Gastrocnemius medialis (tissue), 4 donors: Measurements from ENCODE around the gene GALK2. TPM values are rescaled to one million over a fixed set of nuclear protein-coding genes. Genes with fewer than 3 reads are reported as not detected.
"Not testable (repeated sequence)": the region's sequence is repeated elsewhere in the genome, so short reads cannot be mapped to it uniquely, and the experiment has no call there.

ENCODE experiments used
- ATAC-seq, 2 donors: fragments of 150-250 bp; one replicate each; pipeline ENCODE4 v1.9.1; 2016
- DNase-seq, 2 donors: peaks; one replicate each; pipeline ENCODE4 v3.0.0-alpha.2; 2019
- H3K27ac ChIP-seq, 4 donors: fragments of 200-600 bp; sonication (generic); 1 replicate in 1 of 4; 2 replicates in 3 of 4; pipeline ENCODE4 v1.5.1; 2016 to 2018; ENCODE audit warnings: mild to moderate bottlenecking in 2 of 4, moderate library complexity in 1 of 4
- H3K27me3 ChIP-seq, 3 donors: fragments of 200-600 bp; sonication (generic) in 2 of 3; 1 replicate in 1 of 3; 2 replicates in 2 of 3; pipeline versions ENCODE4 v1.5.1 to v1.6.0; 2016 to 2019; ENCODE audit warnings: mild to moderate bottlenecking in 1 of 3, moderate library complexity in 1 of 3
- H3K36me3 ChIP-seq, 2 donors: fragments of 200-600 bp; sonication (generic) in 1 of 2; one replicate each; pipeline ENCODE4 v1.5.1; 2017 to 2018
- H3K4me1 ChIP-seq, 2 donors: fragments of 200-600 bp; sonication (generic) in 1 of 2; one replicate each; pipeline ENCODE4 v1.5.1; 2016 to 2017; ENCODE audit warnings: mild to moderate bottlenecking in 2 of 2
- H3K4me3 ChIP-seq, 4 donors: fragments of 200-600 bp; sonication (generic) in 3 of 4; 1 replicate in 1 of 4; 2 replicates in 3 of 4; pipeline ENCODE4 v1.5.1; 2016 to 2019; ENCODE audit warnings: mild to moderate bottlenecking in 2 of 4
- H3K9me3 ChIP-seq, 3 donors: fragments of 200-600 bp; sonication (generic) in 2 of 3; 1 replicate in 1 of 3; 2 replicates in 2 of 3; pipeline ENCODE4 v1.5.1; 2016 to 2019
- CTCF ChIP-seq, 5 experiments: fragments of 450-650 bp in 3 of 5; fragments of 200-600 bp in 2 of 5; sonication (generic) in 2 of 5; IDR thresholded peaks in 4 of 5; conservative IDR thresholded peaks in 1 of 5; 1 replicate in 4 of 5; 2 replicates in 1 of 5; pipeline ENCODE4 v1.5.1; 2016 to 2019; ENCODE audit warnings: antibody characterized with exemption in 5 of 5, mild to moderate bottlenecking in 3 of 5, moderate library complexity in 3 of 5
- POLR2A ChIP-seq, 2 donors: fragments of 450-650 bp; IDR thresholded peaks; one replicate each; pipeline ENCODE4 v1.6.1; 2017; ENCODE audit warnings: antibody characterized with exemption in 2 of 2, mild to moderate bottlenecking in 2 of 2, moderate library complexity in 2 of 2
- in situ Hi-C, 4 donors: fragments of 200-750 bp; cut with MboI; loops; one replicate each; pipeline versions ENCODE4 v1.15.0 to v1.8.0; 2017; ENCODE audit warnings: low sequenced_read_pairs in 4 of 4
- intact Hi-C: fragments of 100-400 bp; cut with DNase I; formaldehyde crosslinking; loops from one replicate; pipeline ENCODE4 v1.15.1; 2023; ENCODE audit warnings: low total_unique reads
- total RNA-seq, 4 donors: library from RNA; depleted of rRNA; stranded (reverse); fragments of >200 nt; gene quantifications; one replicate each; pipeline versions ENCODE4 v1.1.0 to v1.2.3, GENCODE V29; 2016

The GALK2 gene
- total RNA-seq, 4 donors from 2014 or later = 19.1 to 29.5 (median 22.9) TPM

GRCh38 chr15:49196856-49197255, 26.8 kb downstream of the GALK2 start:
- H3K36me3 ChIP-seq = no peaks in the 10 kb centered on the region
- in situ Hi-C loops (no loop called here), intact Hi-C loops (no loop called here)
- no peaks in the 10 kb centered on the region for H3K9me3 ChIP-seq
- TF ChIP-seq POLR2A (IDR thresholded peaks at IDR 0.05) (no peak), CTCF (IDR thresholded peaks at IDR 0.05 in 4 of 5, conservative IDR thresholded peaks at IDR 0.05 in 1 of 5) (no peak)
- no peak overlapping the region for H3K4me3 ChIP-seq
- DNase-seq = no peak
- H3K27ac ChIP-seq = no peak overlapping the region
- H3K4me1 ChIP-seq = peaks cover 8 to 13% of the 10 kb centered on the region in 2 donors
- ATAC-seq = no peak
- no peaks in the 10 kb centered on the region for H3K27me3 ChIP-seq

GRCh38 chr15:49199666-49200065, 29.6 kb downstream of the GALK2 start:
- DNase-seq (no peak), ATAC-seq (no peak)
- peaks cover 8 to 13% of the 10 kb centered on the region in 2 donors for H3K4me1 ChIP-seq
- no peaks in the 10 kb centered on the region for H3K27me3 ChIP-seq
- no peaks in the 10 kb centered on the region for H3K9me3 ChIP-seq
- no peak for TF ChIP-seq CTCF (IDR thresholded peaks at IDR 0.05 in 4 of 5, conservative IDR thresholded peaks at IDR 0.05 in 1 of 5)
- no peak for TF ChIP-seq POLR2A (IDR thresholded peaks at IDR 0.05)
- in situ Hi-C loops (no loop called here), intact Hi-C loops (no loop called here)
- no peaks in the 10 kb centered on the region for H3K36me3 ChIP-seq
- H3K4me3 ChIP-seq = no peak overlapping the region
- no peak overlapping the region for H3K27ac ChIP-seq

GRCh38 chr15:49200347-49200746, 30.3 kb downstream of the GALK2 start:
- no peaks in the 10 kb centered on the region for H3K36me3 ChIP-seq
- no peak overlapping the region for H3K27ac ChIP-seq
- H3K9me3 ChIP-seq = no peaks in the 10 kb centered on the region
- TF ChIP-seq CTCF (IDR thresholded peaks at IDR 0.05 in 4 of 5, conservative IDR thresholded peaks at IDR 0.05 in 1 of 5) (no peak), POLR2A (IDR thresholded peaks at IDR 0.05) (no peak)
- H3K27me3 ChIP-seq = no peaks in the 10 kb centered on the region
- intact Hi-C loops (no loop called here), in situ Hi-C loops (no loop called here)
- H3K4me3 ChIP-seq = no peak overlapping the region
- peaks cover 8 to 13% of the 10 kb centered on the region in 2 donors for H3K4me1 ChIP-seq
- DNase-seq (no peak), ATAC-seq (no peak)

- H3K36me3 ChIP-seq, H3K4me1 ChIP-seq, in situ Hi-C loops, intact Hi-C loops, ATAC-seq, H3K9me3 ChIP-seq, DNase-seq, H3K27me3 ChIP-seq, H3K27ac ChIP-seq, H3K4me3 ChIP-seq: not testable (repeated sequence)
These were observed 38.1 kb downstream of the GALK2 start for GRCh38 chr15:49208102-49208501.

GRCh38 chr15:49212897-49213296, 42.9 kb downstream of the GALK2 start:
- H3K4me1 ChIP-seq = no peaks in the 10 kb centered on the region
- ATAC-seq = no peak
- H3K27ac ChIP-seq = no peak overlapping the region
- H3K4me3 ChIP-seq = no peak overlapping the region
- no peaks in the 10 kb centered on the region for H3K9me3 ChIP-seq
- in situ Hi-C loops (no loop called here), intact Hi-C loops (no loop called here)
- no peak for DNase-seq
- H3K27me3 ChIP-seq = no peaks in the 10 kb centered on the region
- TF ChIP-seq POLR2A (IDR thresholded peaks at IDR 0.05) = no peak
- TF ChIP-seq CTCF (IDR thresholded peaks at IDR 0.05 in 4 of 5, conservative IDR thresholded peaks at IDR 0.05 in 1 of 5) = no peak
- no peaks in the 10 kb centered on the region for H3K36me3 ChIP-seq
